GM12878 (cell line): ENCODE results near the gene PLK5. TPM values are rescaled to one million over a fixed set of nuclear protein-coding genes. Genes with fewer than 3 reads are reported as not detected.

Experiments used
- ATAC-seq: fragments of 200-7000 bp; cut with Tn5 transposase; 3 replicates; pipeline ENCODE4 v1.9.1; 2020; ENCODE audit warnings: mild to moderate bottlenecking, moderate library complexity
- BruUV-seq: library from RNA; stranded (reverse); fragments of 400-500 nt; replicated peaks from 2 replicates; lab custom pipeline; 2021; lab: Mats Ljungman, UMichigan
- CTCF ChIA-PET: fragments of 300-600 bp; sonication (Branson Sonifier 250); formaldehyde crosslinking; extraction: SDS; loops from one replicate; lab custom pipeline; 2021; ENCODE audit warnings: inconsistent platforms; lab: Yijun Ruan, JAX
- POLR2A ChIA-PET: fragments of 350-600 bp; formaldehyde crosslinking; extraction: SDS; loops from one replicate; lab custom pipeline; 2021; ENCODE audit warnings: inconsistent platforms; lab: Charles Lee
- RAD21 ChIA-PET: fragments of 300-600 bp; sonication (Branson Sonifier 250); formaldehyde crosslinking; loops from one replicate; lab custom pipeline; 2023; ENCODE audit warnings: antibody characterized with exemption; ENCODE audit not compliant: unreplicated experiment; lab: Charles Lee
- SMC1A ChIA-PET: fragments of 300-600 bp; sonication (Branson Sonifier 250); formaldehyde crosslinking; loops from one replicate; lab custom pipeline; 2023; ENCODE audit not compliant: unreplicated experiment, uncharacterized antibody; lab: Charles Lee
- DNase-seq: peaks from one replicate; pipeline ENCODE4 v3.0.0-alpha.2; 2011; ENCODE audit warnings: low read depth, low spot score
- FAIRE-seq: peaks from 3 replicates; lab custom pipeline; 2011; peaks lifted over from hg19 to GRCh38; lab: Jason Lieb, UNC
- H2AFZ ChIP-seq: 2 replicates; pipeline ENCODE4 v1.6.0; 2011; ENCODE audit warnings: low read depth, low read length, control low read depth; ENCODE audit not compliant: control insufficient read depth
- H3K27ac ChIP-seq: 2 replicates; pipeline ENCODE4 v1.5.1; 2011; ENCODE audit warnings: control low read depth; ENCODE audit not compliant: control insufficient read depth, insufficient read depth
- H3K27me3 ChIP-seq, 2 experiments: replicated peaks in 1 of 2; 2 replicates each; pipeline versions ENCODE4 v1.6.0 to v1.6.1; 2011; ENCODE audit warnings: low read length in 1 of 2; ENCODE audit not compliant: control insufficient read depth in 2 of 2, insufficient read depth in 2 of 2
- H3K36me3 ChIP-seq, 2 experiments: 2 replicates each; pipeline ENCODE4 v1.5.1; 2011; ENCODE audit warnings: low read length in 1 of 2; ENCODE audit not compliant: control insufficient read depth in 2 of 2, insufficient read depth in 2 of 2
- H3K4me1 ChIP-seq: 2 replicates; pipeline ENCODE4 v1.6.1; 2011; ENCODE audit warnings: mild to moderate bottlenecking, low read length, moderate library complexity, mixed read lengths; ENCODE audit not compliant: control insufficient read depth, insufficient read depth
- H3K4me2 ChIP-seq: 2 replicates; pipeline ENCODE4 v1.6.0; 2011; ENCODE audit warnings: control low read depth; ENCODE audit not compliant: control insufficient read depth, insufficient read depth
- H3K4me3 ChIP-seq: fragments of 200-600 bp; sonication (generic); 2 replicates; pipeline ENCODE4 v1.5.1; 2016
- H3K79me2 ChIP-seq: 2 replicates; pipeline ENCODE4 v1.6.0; 2011; ENCODE audit warnings: low read length; ENCODE audit not compliant: control insufficient read depth, insufficient read depth
- H3K9ac ChIP-seq: 2 replicates; pipeline ENCODE4 v1.8.0; 2011; ENCODE audit warnings: low read length, control low read depth, mixed read lengths; ENCODE audit not compliant: control insufficient read depth, insufficient read depth
- H3K9me3 ChIP-seq: replicated peaks from 3 replicates; pipeline ENCODE4 v1.5.1; 2011; ENCODE audit warnings: mild to moderate bottlenecking, low read length; ENCODE audit not compliant: control insufficient read depth, insufficient read depth
- H4K20me1 ChIP-seq: 2 replicates; pipeline ENCODE4 v1.6.0; 2011; ENCODE audit not compliant: control insufficient read depth, insufficient read depth
- HDAC6 ChIP-seq: fragments of 200-600 bp; sonication (generic); IDR thresholded peaks from one replicate; pipeline ENCODE4 v1.8.0; 2017; ENCODE audit warnings: antibody characterized with exemption; ENCODE audit not compliant: unreplicated experiment
- NBN ChIP-seq: fragments of 450-650 bp; IDR thresholded peaks from 2 replicates; pipeline ENCODE4 v1.6.1; 2016
- POLR2AphosphoS2 ChIP-seq: IDR thresholded peaks from 2 replicates; pipeline ENCODE4 v1.6.1; 2011; ENCODE audit warnings: low read depth, mild to moderate bottlenecking, low read length, improper control_type of control experiment, moderate library complexity
- SIX5 ChIP-seq: IDR thresholded peaks from 2 replicates; pipeline ENCODE4 v1.6.1; 2011; ENCODE audit warnings: mild to moderate bottlenecking, low read depth, low read length, moderate library complexity; ENCODE audit not compliant: severe bottlenecking
- SREBF1 ChIP-seq: IDR thresholded peaks from 2 replicates; pipeline ENCODE4 v1.6.1; 2012; ENCODE audit warnings: mild to moderate bottlenecking, low read length
- TAF1 ChIP-seq: IDR thresholded peaks from 2 replicates; pipeline ENCODE4 v1.6.1; 2011; ENCODE audit warnings: mild to moderate bottlenecking, low read depth, low read length, borderline replicate concordance
- TBL1XR1 ChIP-seq: IDR thresholded peaks from 2 replicates; pipeline ENCODE4 v1.6.1; 2012; ENCODE audit warnings: low read depth, low read length, improper control_type of control experiment
- YBX1 ChIP-seq: fragments of 450-650 bp; IDR thresholded peaks from 2 replicates; pipeline ENCODE4 v1.6.1; 2016; ENCODE audit warnings: antibody characterized with exemption
- WGBS: methylation state at CpG from one replicate; pipeline ENCODE4 v1.1.6; 2016; ENCODE audit warnings: low lambda C conversion rate; ENCODE audit not compliant: insufficient replicate concordance, insufficient coverage; ENCODE audit errors: missing lambda C conversion rate; 5-methylcytosine and 5-hydroxymethylcytosine counted together
- in situ Hi-C: fragments of 300-500 bp; cut with MboI; formaldehyde crosslinking; loops from 9 replicates; pipeline ENCODE4 v1.14.3; 2018; ENCODE audit warnings: mixed read lengths
- intact Hi-C: fragments of 100-400 bp; cut with micrococcal nuclease; formaldehyde crosslinking; loops from one replicate; pipeline ENCODE4 v1.14.2; 2022; ENCODE audit not compliant: unreplicated experiment
- polyA plus RNA-seq, 11 experiments: library from polyadenylated mRNA; depleted of rRNA in 4 of 11; unstranded in 6 of 11; stranded (reverse) in 5 of 11; fragments of >200 nt; fragmentation: Nextera tagmentation in 4 of 11; fragmentation: Illumina TruSeq in 1 of 11; extraction: Ambion mirVana in 4 of 11; extraction: Trizol in 1 of 11; gene quantifications; 1 replicate in 1 of 11; 2 replicates in 10 of 11; pipeline versions ENCODE4 v1.2.1 to v1.2.3, GENCODE V29; 2011 to 2016; ENCODE audit warnings: inconsistent platforms in 2 of 11, missing spikeins in 2 of 11, low read depth in 1 of 11
- total RNA-seq, 4 experiments: library from RNA; depleted of rRNA in 3 of 4; stranded (reverse); fragments of >200 nt in 3 of 4; fragmentation: Illumina TruSeq in 1 of 4; extraction: Trizol in 1 of 4; gene quantifications; 2 replicates each; pipeline versions ENCODE4 v1.2.1 to v1.2.3, GENCODE V29; 2013 to 2021
- TF ChIP-seq, protein P1 (sequence below): fragments of 450-650 bp; IDR thresholded peaks from 2 replicates; pipeline ENCODE4 v1.6.1; 2014; ENCODE audit warnings: mild to moderate bottlenecking

The PLK5 gene
- total and polyA plus RNA-seq, 10 of the 15 experiments (the other 5 are each of a cell fraction or from before 2014, with no cell fraction given), result 0.13 TPM; not detected in 9

DNA sequence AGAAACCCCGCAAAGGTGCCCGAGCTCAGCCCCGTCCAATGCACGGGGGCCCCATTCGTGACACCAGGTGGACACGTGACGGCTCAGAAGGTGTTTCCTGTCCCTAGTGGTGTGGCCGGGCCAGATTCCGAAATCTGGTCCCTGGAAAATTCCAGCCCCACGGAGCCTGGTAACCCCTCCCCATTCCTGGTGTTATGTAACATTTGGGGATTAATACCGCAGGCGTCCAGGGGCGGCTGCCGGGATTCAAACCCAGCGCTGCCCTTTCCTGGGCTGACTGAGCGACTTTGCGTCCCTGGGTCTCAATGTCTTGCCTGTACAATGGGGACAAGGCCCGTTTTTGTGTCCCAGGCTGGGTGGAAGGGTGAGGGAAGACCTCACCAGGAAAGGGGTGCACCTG, 1.0 kb upstream of the PLK5 start:
- H3K9me3 ChIP-seq, result no peaks in the 10 kb centered on the region
- CTCF ChIA-PET, result no interaction called here
- H4K20me1 ChIP-seq, result no peaks in the 10 kb centered on the region
- no TSS peak for BruUV-seq
- no peaks in the 10 kb centered on the region for H3K79me2 ChIP-seq
- TF ChIP-seq TAF1, result no peak
- TF ChIP-seq NBN, result no peak
- no peak for TF ChIP-seq TBL1XR1
- no peak for TF ChIP-seq HDAC6
- no peak for TF ChIP-seq YBX1
- no peak for TF ChIP-seq POLR2AphosphoS2
- TF ChIP-seq, protein P1, sequence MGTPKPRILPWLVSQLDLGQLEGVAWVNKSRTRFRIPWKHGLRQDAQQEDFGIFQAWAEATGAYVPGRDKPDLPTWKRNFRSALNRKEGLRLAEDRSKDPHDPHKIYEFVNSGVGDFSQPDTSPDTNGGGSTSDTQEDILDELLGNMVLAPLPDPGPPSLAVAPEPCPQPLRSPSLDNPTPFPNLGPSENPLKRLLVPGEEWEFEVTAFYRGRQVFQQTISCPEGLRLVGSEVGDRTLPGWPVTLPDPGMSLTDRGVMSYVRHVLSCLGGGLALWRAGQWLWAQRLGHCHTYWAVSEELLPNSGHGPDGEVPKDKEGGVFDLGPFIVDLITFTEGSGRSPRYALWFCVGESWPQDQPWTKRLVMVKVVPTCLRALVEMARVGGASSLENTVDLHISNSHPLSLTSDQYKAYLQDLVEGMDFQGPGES, result no peak
- TF ChIP-seq SREBF1, result no peak
- TF ChIP-seq SIX5, result no peak
- WGBS, result 58% methylated on average over 18 of the region's 18 CpGs
- H3K4me3 ChIP-seq, result no peak overlapping the region
- intact Hi-C loops (no loop called here), in situ Hi-C loops (no loop called here)
- no peak overlapping the region for H3K9ac ChIP-seq
- H3K27ac ChIP-seq, result no peak overlapping the region
- H3K36me3 ChIP-seq, result no peaks in the 10 kb centered on the region
- peaks cover 0 to 2% of the 10 kb centered on the region in 2 experiments; a peak in 3 of 4 replicates for H3K27me3 ChIP-seq
- no peak overlapping the region for H2AFZ ChIP-seq
- SMC1A ChIA-PET, result no interaction called here
- H3K4me1 ChIP-seq, result no peaks in the 10 kb centered on the region
- POLR2A ChIA-PET, result no interaction called here
- no peak for ATAC-seq
- H3K4me2 ChIP-seq, result no peak overlapping the region
- DNase-seq, result no peak
- RAD21 ChIA-PET, result no interaction called here
- no peak for FAIRE-seq
